Fibroblast of lung (primary cell): ENCODE data around the gene KRT36. TPM values are rescaled to one million over a fixed set of nuclear protein-coding genes. Genes with fewer than 3 reads are reported as not detected.
A peak's percentile ranks its signal among the peaks of the same experiment; 100 is the strongest.

Experiments used
- DNase-seq, 2 donors: peaks; one replicate each; pipeline versions ENCODE4 v3.0.0 to v3.0.0-alpha.2; 2010; ENCODE audit warnings: low read depth in 2 of 2
- H2AFZ ChIP-seq: 2 replicates; pipeline ENCODE4 v1.5.1; 2012; ENCODE audit warnings: low read length, control low read depth, inconsistent platforms
- H3K27ac ChIP-seq: 2 replicates; pipeline ENCODE4 v1.5.1; 2011; ENCODE audit warnings: low read length, control low read depth; ENCODE audit not compliant: insufficient read depth
- H3K27me3 ChIP-seq: 2 replicates; pipeline ENCODE4 v1.5.1; 2011; ENCODE audit warnings: mild to moderate bottlenecking, low read length; ENCODE audit not compliant: control insufficient read depth, insufficient read depth
- H3K36me3 ChIP-seq: 2 replicates; pipeline ENCODE4 v1.5.1; 2011; ENCODE audit warnings: low read length; ENCODE audit not compliant: control insufficient read depth, insufficient read depth
- H3K4me1 ChIP-seq: 2 replicates; pipeline ENCODE4 v1.5.1; 2011; ENCODE audit warnings: low read length; ENCODE audit not compliant: control insufficient read depth, insufficient read depth; ENCODE audit errors: extremely low read depth
- H3K4me2 ChIP-seq: 2 replicates; pipeline ENCODE4 v1.5.1; 2011; ENCODE audit warnings: low read length, control low read depth; ENCODE audit not compliant: insufficient read depth; ENCODE audit errors: extremely low read depth
- H3K4me3 ChIP-seq, 4 experiments: fragments of 200-600 bp in 1 of 4; sonication (generic) in 1 of 4; replicated peaks in 1 of 4; 2 replicates each; pipeline ENCODE4 v1.5.1; 2011 to 2016; ENCODE audit warnings: low read length in 4 of 4, low read depth in 3 of 4, mild to moderate bottlenecking in 3 of 4, control low read depth in 2 of 4, inconsistent platforms in 1 of 4, mixed read lengths in 1 of 4; ENCODE audit not compliant: insufficient read depth in 1 of 4; ENCODE audit errors: control extremely low read depth in 1 of 4
- H3K79me2 ChIP-seq: 2 replicates; pipeline ENCODE4 v1.5.1; 2012; ENCODE audit warnings: mild to moderate bottlenecking, low read length, inconsistent platforms; ENCODE audit not compliant: control insufficient read depth, insufficient read depth
- H3K9ac ChIP-seq: 2 replicates; pipeline ENCODE4 v1.5.1; 2011; ENCODE audit warnings: mild to moderate bottlenecking, low read length, control low read depth; ENCODE audit not compliant: insufficient read depth
- H3K9me3 ChIP-seq: 2 replicates; pipeline ENCODE4 v1.5.1; 2012; ENCODE audit warnings: low read depth, low read length; ENCODE audit not compliant: control insufficient read depth, insufficient read depth
- H4K20me1 ChIP-seq: 2 replicates; pipeline ENCODE4 v1.5.1; 2011; ENCODE audit warnings: low read length; ENCODE audit not compliant: control insufficient read depth, insufficient read depth; ENCODE audit errors: extremely low read depth
- CTCF ChIP-seq, 2 donors: IDR thresholded peaks in 1 of 2; conservative IDR thresholded peaks in 1 of 2; 1 replicate in 1 of 2; 2 replicates in 1 of 2; pipeline ENCODE4 v1.5.1; 2011 to 2012; ENCODE audit warnings: low read length in 2 of 2, control low read depth in 1 of 2, inconsistent platforms in 1 of 2, low read depth in 1 of 2, mild to moderate bottlenecking in 1 of 2
- EZH2 ChIP-seq: IDR thresholded peaks from 2 replicates; pipeline ENCODE4 v1.5.1; 2012; ENCODE audit warnings: low read length, control low read depth, mild to moderate bottlenecking; ENCODE audit errors: missing control alignments
- polyA plus RNA-seq, 2 donors: library from polyadenylated mRNA; depleted of rRNA in 1 of 2; stranded (reverse) in 1 of 2; unstranded in 1 of 2; fragments of >200 nt; gene quantifications; 2 replicates each; pipeline ENCODE4 v1.2.1, GENCODE V29; 2011 to 2012; ENCODE audit warnings: missing spikeins in 1 of 2
- total RNA-seq: library from RNA; depleted of rRNA; stranded (reverse); fragments of >200 nt; gene quantifications from 2 replicates; pipeline ENCODE4 v1.2.1, GENCODE V29; 2014

The KRT36 gene
- total and polyA plus RNA-seq, 2 donors (not counting 1 experiment from before 2014, with no cell fraction given): 0.03 TPM; not detected in 1

GRCh38 chr17:41523225-41523593, 33.5 kb upstream of the KRT36 start:
- Histone ChIP-seq H3K27ac (no peak overlapping the region), H3K4me1 (peaks cover 11% of the 10 kb centered on the region), H4K20me1 (no peaks in the 10 kb centered on the region), H3K4me3 (no peak overlapping the region), H2AFZ (no peak overlapping the region), H3K9ac (no peak overlapping the region), H3K36me3 (no peaks in the 10 kb centered on the region), H3K9me3 (no peaks in the 10 kb centered on the region), H3K79me2 (no peaks in the 10 kb centered on the region), H3K27me3 (peaks cover 4% of the 10 kb centered on the region), H3K4me2 (no peak overlapping the region)
- TF ChIP-seq CTCF (conservative IDR thresholded peaks at IDR 0.05 in 1 of 2, IDR thresholded peaks at IDR 0.05 in 1 of 2; ENCODE audit: low read depth in 1 of 2, low read length in 2 of 2): no peak
- no peak for TF ChIP-seq EZH2
- DNase-seq: no peak

GRCh38 chr17:41522301-41523224, 32.9 kb upstream of the KRT36 start:
- peaks cover 11% of the 10 kb centered on the region for H3K4me1 ChIP-seq
- DNase-seq: no peak
- peaks cover 2% of the 10 kb centered on the region for H3K27me3 ChIP-seq
- no peaks in the 10 kb centered on the region for H4K20me1 ChIP-seq
- H3K9me3 ChIP-seq: no peaks in the 10 kb centered on the region
- H2AFZ ChIP-seq: no peak overlapping the region
- H3K4me3 ChIP-seq: no peak overlapping the region
- H3K79me2 ChIP-seq: no peaks in the 10 kb centered on the region
- no peak overlapping the region for H3K4me2 ChIP-seq
- TF ChIP-seq CTCF (conservative IDR thresholded peaks at IDR 0.05 in 1 of 2, IDR thresholded peaks at IDR 0.05 in 1 of 2; ENCODE audit: low read depth in 1 of 2, low read length in 2 of 2) (no peak), EZH2 (no peak)
- H3K9ac ChIP-seq: no peak overlapping the region
- H3K27ac ChIP-seq: peak overlapping the region; percentile 61
- no peaks in the 10 kb centered on the region for H3K36me3 ChIP-seq

GRCh38 chr17:41521574-41522261, 32.0 kb upstream of the KRT36 start:
- Histone ChIP-seq H3K4me3 (no peak overlapping the region), H2AFZ (no peak overlapping the region), H3K79me2 (no peaks in the 10 kb centered on the region), H3K27me3 (no peaks in the 10 kb centered on the region), H3K9me3 (no peaks in the 10 kb centered on the region), H3K4me2 (no peak overlapping the region), H3K36me3 (no peaks in the 10 kb centered on the region), H4K20me1 (no peaks in the 10 kb centered on the region), H3K4me1 (peaks cover 11% of the 10 kb centered on the region), H3K27ac (peak overlapping the region; percentile 61), H3K9ac (no peak overlapping the region)
- DNase-seq: peak; percentile 56 to 92
- no peak for TF ChIP-seq CTCF (conservative IDR thresholded peaks at IDR 0.05 in 1 of 2, IDR thresholded peaks at IDR 0.05 in 1 of 2; ENCODE audit: low read depth in 1 of 2, low read length in 2 of 2)
- TF ChIP-seq EZH2: no peak
